Superior temporal gyrus (tissue), 1 donor: ENCODE data around the gene PLXNB2.
"Not testable (repeated sequence)": the region's sequence is repeated elsewhere in the genome, so short reads cannot be mapped to it uniquely, and the experiment has no call there.

Experiments
- DNase-seq: peaks from one replicate; pipeline ENCODE4 v3.0.0-alpha.2; 2016; ENCODE audit errors: extremely low spot score

PLXNB2 gene

DNA sequence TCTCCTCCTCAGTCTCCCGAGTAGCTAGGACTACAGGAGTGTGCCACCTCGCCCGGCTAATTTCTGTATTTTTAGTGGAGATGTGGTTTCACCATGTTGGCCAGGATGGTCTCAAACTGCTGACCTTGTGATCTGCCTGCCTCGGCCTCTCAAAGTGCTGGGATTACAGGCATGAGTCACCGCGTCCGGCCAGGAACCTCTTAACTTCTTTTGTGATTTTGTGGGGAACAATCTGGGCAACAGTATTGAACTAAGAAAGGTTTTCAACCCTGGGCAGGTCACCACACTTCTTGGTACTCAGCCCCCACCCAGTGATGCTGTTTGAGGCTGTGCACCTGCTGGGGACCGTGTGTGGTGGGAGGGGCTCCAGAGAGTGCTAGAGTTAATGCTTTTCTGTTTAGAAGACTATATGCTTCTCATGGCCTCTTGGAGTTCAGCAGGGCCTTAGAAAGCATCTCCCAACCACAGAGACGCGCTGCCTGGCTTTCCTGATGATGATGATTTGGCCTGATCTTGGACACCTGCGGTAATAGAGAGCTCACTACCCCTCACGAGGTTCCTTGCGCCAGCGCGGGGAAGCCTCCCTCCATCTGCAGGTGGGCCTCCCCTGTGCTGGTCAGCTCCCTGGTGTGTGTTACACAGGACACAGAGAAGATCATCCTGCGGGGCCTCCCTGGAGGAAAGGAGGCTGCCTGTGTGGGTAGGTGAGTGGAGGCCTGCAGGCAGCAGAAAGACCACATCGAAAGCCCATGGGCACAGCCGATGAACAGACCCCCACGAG, 18.2 kb upstream of the PLXNB2 start:
- DNase-seq: no peak

DNA sequence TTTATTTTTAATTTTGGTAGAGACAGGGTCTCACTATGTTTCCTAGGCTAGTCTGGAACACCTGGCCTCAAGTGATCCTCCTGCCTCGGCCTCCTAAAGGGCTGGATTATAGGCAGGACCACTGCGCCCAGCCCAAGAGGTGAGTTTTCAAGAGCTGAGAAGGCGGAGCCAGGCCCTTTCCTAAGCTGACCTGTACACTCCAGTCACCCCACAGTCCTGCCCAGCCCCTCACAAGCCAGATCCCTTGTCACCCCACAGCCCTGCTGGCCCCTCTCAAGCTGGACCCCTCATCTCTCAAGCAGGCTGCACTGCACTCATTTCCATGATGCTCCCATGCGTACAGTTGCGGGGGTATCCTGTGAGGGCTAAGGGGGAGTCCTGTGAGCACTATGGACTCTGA, 16.5 kb upstream of the PLXNB2 start:
- no peak for DNase-seq

DNA sequence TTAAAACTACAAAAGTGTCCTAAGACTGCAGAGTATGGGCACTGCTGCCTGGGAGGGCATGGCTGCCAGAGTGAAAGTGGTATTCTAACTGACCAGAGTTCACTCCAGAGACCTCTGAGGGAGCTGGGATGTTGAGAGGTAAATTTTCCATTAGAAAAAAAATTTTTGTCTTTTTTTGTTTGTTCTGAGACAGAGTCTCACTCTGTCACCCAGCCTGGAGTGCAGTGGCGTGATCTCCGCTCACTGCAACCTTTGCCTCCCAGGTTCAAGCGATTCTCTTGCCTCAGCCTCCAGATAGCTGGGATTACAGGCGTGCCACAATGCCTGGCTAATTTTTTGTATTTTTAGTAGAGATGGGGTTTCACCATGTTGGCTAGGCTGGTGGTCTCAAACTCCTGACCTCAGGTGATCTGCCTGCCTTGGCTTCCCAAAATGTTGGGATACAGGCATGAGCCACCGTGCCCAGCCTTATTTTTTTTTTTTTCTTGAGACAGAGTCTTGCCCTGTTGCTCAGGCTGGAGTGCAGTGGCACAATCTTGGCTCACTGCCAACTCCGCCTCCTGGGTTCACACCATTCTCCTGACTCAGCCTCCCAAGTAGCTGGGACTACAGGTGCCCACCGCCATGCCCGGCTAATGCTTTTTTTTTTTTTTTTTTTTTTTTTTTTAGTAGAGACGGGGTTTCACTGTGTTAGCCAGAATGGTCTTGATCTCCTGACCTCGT, 15.1 kb upstream of the PLXNB2 start:
- not testable (repeated sequence) for DNase-seq

GRCh38 chr22:50320671-50321325, 13.4 kb upstream of the PLXNB2 start:
- DNase-seq: no peak

DNA sequence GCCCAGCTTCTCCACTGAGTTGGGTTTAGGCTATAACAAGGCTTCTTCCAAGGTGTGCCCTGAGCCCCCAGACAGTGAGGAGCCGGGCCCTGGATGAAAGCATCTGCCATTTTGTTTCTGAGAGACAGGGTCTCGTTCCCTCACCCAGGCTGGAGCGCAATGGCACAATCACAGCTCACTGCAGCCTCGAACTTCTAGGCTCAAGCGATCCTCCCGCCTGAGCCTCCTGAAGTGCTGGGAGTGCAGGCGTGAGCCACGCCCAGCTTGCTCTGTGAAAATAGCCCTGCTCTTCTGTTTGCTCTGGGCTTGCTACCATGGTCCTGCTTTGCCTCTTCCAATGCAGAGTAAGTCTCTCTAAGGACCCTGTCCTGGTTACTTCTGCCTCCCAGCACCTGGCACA, 12.7 kb upstream of the PLXNB2 start:
- no peak for DNase-seq

DNA sequence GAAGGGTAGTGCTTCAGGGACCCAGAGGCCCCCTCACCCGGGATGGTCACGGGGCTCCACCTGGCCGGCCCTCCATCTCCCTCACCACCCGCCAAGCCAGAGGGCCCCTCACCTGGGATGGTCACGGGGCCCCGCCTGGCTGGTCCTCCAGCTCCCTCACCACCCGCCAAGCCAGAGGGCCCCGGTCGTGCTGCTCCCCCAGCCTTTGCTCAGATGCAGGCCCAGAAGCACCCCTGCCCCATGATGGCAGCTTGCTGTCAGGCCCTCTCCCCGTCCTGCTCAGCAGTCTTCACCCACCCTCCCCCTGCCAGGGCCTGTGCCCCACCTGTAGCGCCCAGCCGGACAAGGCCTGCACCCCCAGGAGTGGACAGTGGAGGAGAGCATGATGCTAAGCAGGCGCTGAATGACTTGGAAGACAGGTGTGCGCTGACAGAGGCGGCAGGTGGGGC, 12.1 kb upstream of the PLXNB2 start:
- DNase-seq: no peak

DNA sequence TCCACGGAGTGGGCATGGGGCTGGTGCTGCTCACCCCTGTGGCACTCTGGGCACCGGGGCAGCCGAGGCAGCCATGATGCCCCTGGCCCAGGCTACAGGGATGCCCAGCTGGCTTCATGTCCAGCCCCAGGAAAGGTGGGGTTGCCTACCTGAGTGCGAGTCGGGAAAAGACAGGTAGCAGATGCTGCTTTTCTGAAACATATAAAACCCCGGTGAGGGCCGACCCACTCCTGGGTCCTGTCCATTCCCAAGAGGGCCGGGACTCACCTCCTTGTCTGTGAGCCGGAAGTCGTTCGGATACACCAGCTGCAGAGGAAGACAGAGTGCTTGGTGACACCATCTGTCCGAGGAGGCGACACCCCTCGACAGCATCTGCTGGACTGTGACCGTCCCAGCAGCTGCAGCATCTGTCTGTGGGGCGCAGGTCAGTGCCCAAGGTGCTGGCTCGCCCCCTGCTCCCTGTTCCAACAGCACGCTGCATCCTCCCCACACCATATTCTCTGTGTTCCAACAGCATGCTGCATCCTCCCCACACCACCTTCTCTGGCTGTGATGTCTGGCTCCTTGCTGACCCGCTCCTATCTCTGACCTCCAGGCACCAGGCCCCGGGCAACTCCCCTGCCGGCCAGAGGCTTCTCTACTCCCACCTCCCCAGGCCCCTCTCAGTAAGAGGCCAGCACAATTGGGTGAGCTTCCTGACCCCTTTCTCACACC, 11.4 kb upstream of the PLXNB2 start:
- DNase-seq: no peak

GRCh38 chr22:50318356-50318697, 10.9 kb upstream of the PLXNB2 start:
- DNase-seq: no peak

DNA sequence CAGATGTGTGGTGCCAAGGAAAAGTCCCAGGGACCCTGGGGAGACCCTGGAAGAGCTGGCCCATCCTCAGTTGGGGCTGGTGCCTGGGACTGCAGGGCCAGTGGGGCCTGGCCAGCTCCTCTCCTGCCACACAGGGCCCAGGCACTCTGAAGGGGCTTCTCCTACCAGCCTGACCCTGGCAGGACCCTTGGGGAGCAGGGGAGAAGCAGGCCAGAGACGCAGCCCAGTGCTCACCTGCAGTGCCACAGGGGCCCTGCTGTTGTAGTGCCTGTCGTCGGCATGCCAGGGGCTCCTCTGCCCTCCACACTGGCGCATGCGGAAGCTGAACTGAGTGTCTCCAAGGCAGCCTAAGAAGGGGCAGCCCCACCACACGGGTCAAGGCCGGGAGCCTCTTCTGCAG, 10.2 kb upstream of the PLXNB2 start:
- no peak for DNase-seq

DNA sequence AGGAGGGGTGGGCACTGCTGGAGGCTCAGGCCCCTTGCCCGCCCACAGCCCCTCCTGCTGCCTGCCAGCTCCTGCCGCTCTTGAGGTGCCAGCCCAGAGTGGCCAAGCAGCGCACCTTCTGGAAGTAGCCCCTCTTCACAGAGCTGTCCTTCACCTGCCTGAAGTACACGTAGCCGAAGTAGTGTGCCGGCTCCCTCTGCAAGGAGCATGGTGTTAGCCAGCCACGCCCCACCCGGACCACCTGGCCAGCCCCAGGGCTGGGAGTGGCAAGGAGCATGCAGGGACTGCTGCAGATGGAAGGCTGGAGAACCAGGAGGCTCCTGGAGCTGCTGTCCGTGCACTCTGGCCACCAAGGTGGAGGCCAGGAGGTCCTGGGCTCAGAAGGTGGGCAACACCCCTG, 9.7 kb upstream of the PLXNB2 start:
- DNase-seq: no peak

GRCh38 chr22:50316114-50317065, 8.9 kb upstream of the PLXNB2 start:
- DNase-seq: no peak

DNA sequence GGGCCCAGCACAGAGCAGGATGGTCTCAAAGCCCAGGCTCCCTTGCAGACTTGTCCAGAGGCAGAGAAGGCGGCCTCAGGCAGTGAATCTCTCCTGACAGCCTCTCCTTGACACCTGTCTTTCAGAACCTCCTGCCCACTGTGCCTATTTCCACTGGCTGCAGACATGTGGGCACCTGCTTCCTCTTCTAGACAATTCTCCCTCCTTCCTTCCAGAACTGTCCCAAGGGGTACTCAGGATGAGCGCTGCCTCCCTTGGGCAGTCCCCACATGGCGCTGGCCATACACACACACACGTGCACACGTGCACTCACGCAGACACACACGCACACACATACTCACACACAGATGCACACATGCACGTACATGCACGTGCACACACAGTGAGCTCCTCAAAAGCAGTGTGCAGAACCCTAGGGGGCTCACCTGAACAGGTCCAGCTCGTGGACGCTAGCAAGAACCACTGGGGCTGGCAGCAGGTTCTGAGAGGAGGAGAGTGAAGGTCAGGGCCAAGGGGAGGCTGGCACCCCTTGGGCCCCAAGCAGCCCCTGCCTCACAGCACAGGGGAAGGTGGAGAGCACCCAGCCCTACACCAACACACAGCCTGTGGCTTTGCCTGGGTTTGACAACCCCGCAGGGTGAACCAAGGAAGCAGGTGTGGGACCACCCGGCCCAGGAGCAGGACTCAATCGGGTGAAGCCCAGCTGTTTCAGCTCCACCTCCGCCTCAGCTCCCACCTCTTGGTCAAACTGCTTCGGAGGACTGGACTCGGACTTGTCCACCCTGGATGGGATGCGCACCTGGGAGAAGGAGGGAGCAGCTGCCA, 8.1 kb upstream of the PLXNB2 start:
- no peak for DNase-seq

DNA sequence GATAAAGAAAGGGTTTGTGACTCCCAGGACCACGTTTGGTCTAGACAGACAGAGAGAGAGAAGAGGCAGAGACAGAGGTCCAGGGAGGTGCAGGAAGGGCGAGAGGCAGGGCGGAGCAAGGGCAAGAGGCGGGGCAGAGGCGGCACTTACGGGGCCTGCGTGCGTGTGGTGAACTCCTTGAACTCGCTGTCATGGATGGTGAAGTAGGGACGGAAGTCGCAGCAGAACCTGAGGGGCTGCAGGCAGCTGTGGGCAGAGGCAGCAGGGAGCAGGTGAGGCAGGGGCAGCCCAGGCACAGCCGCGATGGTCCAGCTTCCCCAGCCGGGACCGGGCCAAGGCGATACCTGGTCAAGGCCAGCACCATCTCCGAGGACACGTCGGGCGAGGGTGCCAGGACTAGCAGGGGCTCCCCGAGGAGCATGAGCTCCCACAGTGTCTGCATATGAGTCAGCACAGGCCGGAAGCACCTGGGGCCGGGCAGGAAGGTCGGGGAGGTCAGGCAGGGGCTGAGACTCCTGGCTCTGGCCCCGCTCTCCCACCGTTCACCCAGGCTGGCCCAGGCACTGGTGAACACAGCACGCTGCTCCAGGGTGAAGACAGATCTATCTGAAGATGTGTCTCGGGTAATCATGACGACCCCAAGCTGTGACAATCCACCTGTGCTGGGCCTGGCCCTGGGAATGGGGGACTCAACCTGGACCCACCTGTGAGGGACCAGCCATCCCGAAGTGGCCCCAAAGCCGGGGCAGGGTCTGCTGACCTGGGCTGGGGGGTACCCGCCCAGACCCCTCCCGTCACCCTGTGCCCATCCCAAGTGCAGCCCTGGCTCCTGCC, 7.2 kb upstream of the PLXNB2 start:
- no peak for DNase-seq

DNA sequence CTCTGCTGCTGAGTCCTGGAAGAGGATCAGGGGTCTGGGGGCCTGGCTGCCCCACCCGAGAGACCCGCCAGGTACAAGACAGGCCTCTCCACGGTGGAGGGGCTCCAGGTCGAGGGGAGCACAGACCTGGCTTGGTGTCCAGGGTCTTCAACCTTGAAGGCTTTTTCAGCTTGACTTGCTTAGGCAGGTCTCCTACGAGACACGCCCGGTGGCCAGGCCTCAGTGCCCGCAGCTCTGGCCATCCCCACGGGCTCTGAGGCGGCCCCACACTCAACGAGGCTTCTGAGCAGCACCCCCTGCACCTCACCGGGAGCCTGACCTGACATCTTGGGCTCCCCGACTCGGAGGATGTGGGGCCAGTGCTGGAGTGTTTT, 6.6 kb upstream of the PLXNB2 start:
- no peak for DNase-seq

DNA sequence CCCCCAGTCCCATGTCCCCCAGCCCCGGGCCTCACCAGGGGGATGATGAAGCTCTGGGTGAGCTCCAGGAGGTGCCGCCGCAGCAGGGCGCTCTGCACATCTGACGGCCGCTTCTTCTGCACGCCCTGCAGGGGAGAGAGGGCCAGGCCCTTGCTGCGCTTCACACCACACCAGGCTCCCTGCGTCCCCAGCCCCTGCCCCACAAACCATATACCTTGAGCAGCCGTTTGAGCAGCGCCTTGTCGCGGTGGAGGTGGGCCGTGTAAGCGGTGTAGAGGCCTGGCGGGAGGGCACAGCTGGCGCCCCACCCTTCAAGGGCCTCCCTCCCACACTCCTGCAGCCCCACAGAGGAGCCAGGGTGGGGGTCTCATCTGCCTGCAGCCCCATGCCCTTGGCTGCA, 6.2 kb upstream of the PLXNB2 start:
- no peak for DNase-seq

DNA sequence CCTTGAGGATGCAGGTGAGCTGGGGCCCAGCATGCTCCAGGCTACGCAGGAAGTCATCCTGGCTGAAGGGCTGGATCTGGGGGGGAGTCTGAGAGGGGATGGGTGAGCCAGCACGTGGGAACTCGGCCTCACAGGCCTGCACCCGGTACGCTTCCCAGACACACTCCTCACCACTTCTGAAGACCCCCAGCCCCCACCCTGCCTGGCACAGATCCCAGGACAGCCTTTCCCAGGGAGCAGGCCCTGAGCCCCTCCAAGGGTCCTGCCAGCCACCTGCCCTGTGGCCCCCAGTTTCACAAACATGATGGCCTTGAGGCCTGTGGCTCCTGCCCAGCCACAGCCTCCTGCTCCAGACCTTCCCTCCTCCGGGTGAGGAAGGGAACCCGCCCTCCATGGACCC, 5.6 kb upstream of the PLXNB2 start:
- no peak for DNase-seq

DNA sequence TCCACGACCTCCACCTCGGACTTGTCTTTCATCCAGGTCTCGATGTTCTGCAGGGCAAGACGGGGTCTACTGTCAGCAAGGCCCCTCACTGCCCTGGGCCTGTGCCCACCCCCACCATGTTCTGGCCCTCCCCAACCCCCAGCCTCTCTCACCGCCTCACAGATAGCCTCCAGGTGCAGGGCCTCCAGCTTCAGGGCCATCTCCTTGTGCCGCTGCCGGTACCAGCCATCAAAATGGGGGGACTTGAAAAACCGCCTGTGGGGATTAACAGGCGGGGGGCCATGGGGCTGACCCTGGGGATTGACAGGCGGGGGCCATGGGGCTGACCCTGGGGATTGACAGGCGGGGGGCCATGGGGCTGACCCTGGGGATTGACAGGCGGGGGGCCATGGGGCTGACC, 4.9 kb upstream of the PLXNB2 start:
- no peak for DNase-seq

GRCh38 chr22:50311606-50312351, 4.3 kb upstream of the PLXNB2 start:
- no peak for DNase-seq
